IgD-negative memory B cell (primary cell): ENCODE measurements around the gene KRT33A. TPM values are rescaled to one million over a fixed set of nuclear protein-coding genes. Genes with fewer than 3 reads are reported as not detected.

ENCODE experiments used
- H3K27ac Mint-ChIP-seq, 3 donors: one replicate each; pipeline ENCODE4 v1.8.0; 2020 to 2022; ENCODE audit warnings: mild to moderate bottlenecking in 3 of 3, mixed read lengths in 3 of 3, moderate library complexity in 1 of 3
- H3K27me3 Mint-ChIP-seq: one replicate; pipeline ENCODE4 v1.8.0; 2021; ENCODE audit warnings: mixed read lengths
- H3K36me3 Mint-ChIP-seq: one replicate; pipeline ENCODE4 v1.8.0; 2020; ENCODE audit warnings: mild to moderate bottlenecking, mixed read lengths
- H3K4me1 Mint-ChIP-seq, 3 donors: one replicate each; pipeline ENCODE4 v1.8.0; 2020 to 2022; ENCODE audit warnings: mixed read lengths in 3 of 3, mild to moderate bottlenecking in 1 of 3
- H3K4me3 Mint-ChIP-seq, 4 donors: one replicate each; pipeline ENCODE4 v1.8.0; 2020 to 2022; ENCODE audit warnings: mild to moderate bottlenecking in 4 of 4, mixed read lengths in 4 of 4, moderate library complexity in 3 of 4
- H3K9me3 Mint-ChIP-seq, 3 donors: one replicate each; pipeline ENCODE4 v1.8.0; 2020 to 2021; ENCODE audit warnings: mixed read lengths in 3 of 3, mild to moderate bottlenecking in 1 of 3
- polyA plus RNA-seq: library from polyadenylated mRNA; unstranded; fragments of 300-500 nt; fragmentation: Illumina TruSeq; gene quantifications from one replicate; pipeline ENCODE4 v1.2.3, GENCODE V29; 2021

The KRT33A gene
- polyA plus RNA-seq, 1 donor from 2014 or later: not detected

DNA sequence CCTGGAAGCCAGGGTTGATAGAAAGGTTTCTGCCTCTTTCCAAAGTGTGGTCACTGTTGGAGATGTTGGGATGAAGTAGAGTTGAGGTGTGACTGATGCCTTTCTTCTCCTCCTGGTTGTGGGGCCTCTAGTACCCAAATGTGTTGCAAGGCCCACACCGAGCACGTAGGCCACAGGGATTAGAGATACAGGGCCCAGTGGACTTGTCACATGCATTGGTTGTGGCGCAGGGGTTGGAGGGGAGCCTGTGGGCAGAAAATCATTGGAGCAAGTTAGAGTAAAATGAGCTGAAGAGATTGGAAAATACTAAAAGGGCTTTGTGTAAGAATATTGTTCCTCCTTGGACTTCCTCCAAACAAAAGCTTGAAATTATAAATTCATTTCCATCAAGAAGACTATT, 4.6 kb downstream of the KRT33A start:
- Mint-ChIP-seq H3K4me1 (peaks cover 0 to under 1% (median 0%) of the 10 kb centered on the region in 3 donors), H3K9me3 (peaks cover 4 to 19% (median 11%) of the 10 kb centered on the region in 3 donors), H3K27me3 (peaks cover 5% of the 10 kb centered on the region), H3K27ac (no peak overlapping the region), H3K36me3 (no peaks in the 10 kb centered on the region), H3K4me3 (no peak overlapping the region)

DNA sequence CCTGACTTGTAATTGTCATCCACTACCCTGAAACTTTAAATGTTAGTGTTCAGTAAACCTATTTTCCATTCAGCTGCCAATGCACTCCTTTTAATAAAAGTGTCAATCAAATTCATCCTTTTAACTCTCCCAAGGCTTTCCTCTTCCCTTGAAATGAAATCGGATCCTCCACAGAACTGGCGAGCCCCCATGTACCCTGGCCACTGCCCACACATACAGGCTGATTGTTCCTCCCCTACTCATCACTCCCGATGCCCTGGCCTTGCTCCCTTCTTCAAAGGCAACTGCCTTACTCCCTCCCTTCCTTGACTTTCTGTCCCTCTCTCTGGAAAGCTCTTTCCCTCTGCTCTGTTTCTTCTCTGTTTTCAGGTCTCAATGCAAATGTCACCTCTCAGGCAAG, 7.6 kb downstream of the KRT33A start:
- Mint-ChIP-seq H3K36me3 (no peaks in the 10 kb centered on the region), H3K4me3 (no peak overlapping the region), H3K27ac (peak overlapping the region in 1 of 3 donors; percentile 83), H3K9me3 (peaks cover 4 to 19% (median 11%) of the 10 kb centered on the region in 3 donors), H3K27me3 (peaks cover 5% of the 10 kb centered on the region), H3K4me1 (peaks cover 5 to 26% (median 19%) of the 10 kb centered on the region in 3 donors)

DNA sequence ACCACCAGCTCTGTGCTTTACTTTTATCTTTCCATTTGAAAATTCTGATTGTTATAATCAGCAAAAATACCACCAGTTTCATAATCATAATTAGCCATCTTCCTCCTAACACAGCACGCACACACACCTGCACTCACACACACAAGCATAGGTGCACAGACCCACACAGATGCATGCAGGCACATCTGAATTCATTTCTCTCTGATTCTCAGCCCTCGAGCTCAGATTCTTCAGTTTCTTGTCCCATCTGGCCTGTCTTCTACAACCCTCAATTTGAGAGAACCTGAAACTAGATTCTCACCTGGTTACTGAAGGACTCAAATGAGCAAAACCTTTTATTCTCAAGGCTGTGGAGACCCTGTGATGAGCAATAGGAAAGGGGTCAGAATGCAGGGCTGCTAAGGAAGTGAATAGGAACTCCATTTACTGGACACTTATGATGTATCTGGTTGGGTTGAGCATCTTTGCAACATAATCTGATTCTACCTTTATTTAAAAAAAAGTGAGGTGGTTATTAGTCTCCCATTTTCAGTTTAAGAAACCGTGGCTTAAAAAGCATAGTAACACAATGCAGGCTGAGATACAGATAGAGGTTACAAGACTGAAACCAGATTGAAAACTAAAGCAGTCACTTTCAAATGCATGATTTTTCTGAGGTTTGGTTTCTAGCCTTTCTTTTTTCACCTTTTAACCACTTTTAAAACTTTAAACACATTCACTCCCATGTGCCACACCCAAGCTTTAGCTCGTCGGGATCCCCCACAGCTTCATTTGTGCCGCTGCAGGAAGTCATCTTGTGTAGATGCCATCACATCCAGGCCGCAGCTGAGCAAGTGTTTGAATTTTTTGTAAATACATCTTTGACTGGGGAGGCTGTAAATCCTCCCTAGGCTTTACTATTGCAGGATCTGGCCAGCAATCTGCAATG, 9.4 kb downstream of the KRT33A start:
- Mint-ChIP-seq H3K4me1 (peaks cover 5 to 28% (median 19%) of the 10 kb centered on the region in 3 donors), H3K27me3 (peaks cover 5% of the 10 kb centered on the region), H3K4me3 (peak overlapping the region in 1 of 4 donors; percentile 46), H3K27ac (peak overlapping the region in 2 of 3 donors; percentile 78 to 83), H3K36me3 (no peaks in the 10 kb centered on the region), H3K9me3 (peaks cover 4 to 19% (median 11%) of the 10 kb centered on the region in 3 donors)

DNA sequence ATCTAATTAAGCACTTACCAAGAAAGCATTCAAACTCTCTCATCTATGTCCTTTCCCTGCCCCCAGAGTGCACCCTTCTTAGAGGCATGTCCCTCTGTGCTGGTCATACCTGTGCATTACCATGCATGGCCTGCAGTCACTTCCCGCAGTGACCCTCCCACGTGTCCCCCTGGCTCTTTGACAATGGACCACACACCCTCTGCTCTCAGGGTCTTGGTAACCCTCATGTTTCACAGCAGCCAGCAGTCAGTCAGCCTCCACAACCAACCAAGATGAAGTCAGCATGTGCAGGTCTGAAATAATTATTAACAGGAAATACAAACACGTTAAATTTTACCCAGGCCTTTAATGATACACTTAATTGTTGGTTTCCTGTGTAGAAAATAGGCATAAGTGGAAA, 10.1 kb downstream of the KRT33A start:
- no peaks in the 10 kb centered on the region for H3K36me3 Mint-ChIP-seq
- H3K27me3 Mint-ChIP-seq: peaks cover 6% of the 10 kb centered on the region
- H3K27ac Mint-ChIP-seq: peak overlapping the region in 2 of 3 donors; percentile 2 to 93
- H3K4me1 Mint-ChIP-seq: peaks cover 5 to 30% (median 19%) of the 10 kb centered on the region in 3 donors
- H3K9me3 Mint-ChIP-seq: peaks cover 4 to 19% (median 11%) of the 10 kb centered on the region in 3 donors
- H3K4me3 Mint-ChIP-seq: no peak overlapping the region

DNA sequence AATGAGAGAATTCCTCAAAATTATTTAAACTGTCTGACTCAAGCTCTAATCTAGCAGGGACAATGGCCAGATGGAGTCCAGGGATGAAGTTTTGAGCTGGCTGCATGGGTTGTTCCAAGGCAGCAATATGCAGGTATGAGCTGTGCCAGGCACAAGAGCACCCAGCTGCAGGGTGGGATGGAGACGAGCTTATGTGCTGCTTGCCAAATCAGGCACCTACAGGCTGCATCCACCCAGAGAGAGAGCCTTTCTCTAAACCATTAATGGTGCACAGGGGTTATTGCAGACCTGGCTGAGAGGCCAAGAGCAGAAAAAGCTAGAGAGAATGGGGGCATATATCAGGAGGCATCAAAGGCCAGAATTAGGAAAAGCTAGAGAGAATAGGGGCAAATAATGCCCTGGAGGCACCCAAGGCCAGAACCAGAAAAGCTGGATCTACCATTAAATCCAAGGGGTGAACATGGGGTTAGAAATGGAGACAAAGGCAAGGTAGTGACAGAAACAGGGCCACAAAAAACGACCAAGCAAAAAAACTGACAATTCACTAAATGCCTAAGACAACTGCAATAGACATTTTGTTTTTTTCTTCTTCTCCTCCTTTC, 11.0 kb downstream of the KRT33A start:
- Mint-ChIP-seq H3K27ac (peak overlapping the region; percentile 19 to 93 (median 32)), H3K4me1 (peaks cover 7 to 34% (median 19%) of the 10 kb centered on the region in 3 donors), H3K9me3 (peaks cover 4 to 19% (median 11%) of the 10 kb centered on the region in 3 donors), H3K4me3 (peak overlapping the region in 2 of 4 donors; percentile 0 to 5), H3K27me3 (peaks cover 8% of the 10 kb centered on the region), H3K36me3 (no peaks in the 10 kb centered on the region)

DNA sequence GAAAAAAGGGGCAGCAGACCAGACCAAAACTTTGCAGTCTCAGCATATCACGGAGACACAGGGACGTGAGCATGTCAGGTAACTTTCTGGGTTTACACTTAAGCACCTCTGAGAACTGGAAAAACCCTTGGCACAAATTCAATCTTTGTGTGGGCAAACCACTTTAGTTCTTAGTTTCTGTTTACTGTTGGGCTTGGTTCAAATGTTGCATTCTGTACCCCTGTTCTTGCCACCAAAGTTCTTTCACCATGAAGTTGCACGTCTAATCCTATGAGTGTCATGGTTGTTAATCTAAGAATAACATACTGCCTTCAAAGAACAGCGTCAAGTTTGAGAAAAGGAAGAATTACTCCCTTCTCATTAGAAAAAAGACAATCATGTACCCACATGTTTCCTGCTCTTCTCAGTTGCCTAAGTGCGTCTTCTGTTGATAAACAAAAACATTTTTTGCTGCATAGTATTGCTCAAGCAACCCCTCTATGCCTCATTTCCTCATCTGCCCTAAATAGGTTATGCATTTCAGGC, 11.6 kb downstream of the KRT33A start:
- Mint-ChIP-seq H3K27ac (peak overlapping the region; percentile 19 to 86 (median 32)), H3K4me1 (peaks cover 13 to 38% (median 19%) of the 10 kb centered on the region in 3 donors), H3K36me3 (no peaks in the 10 kb centered on the region), H3K9me3 (peaks cover 4 to 19% (median 10%) of the 10 kb centered on the region in 3 donors), H3K4me3 (peak overlapping the region in 2 of 4 donors; percentile 0 to 5), H3K27me3 (peaks cover 14% of the 10 kb centered on the region)

DNA sequence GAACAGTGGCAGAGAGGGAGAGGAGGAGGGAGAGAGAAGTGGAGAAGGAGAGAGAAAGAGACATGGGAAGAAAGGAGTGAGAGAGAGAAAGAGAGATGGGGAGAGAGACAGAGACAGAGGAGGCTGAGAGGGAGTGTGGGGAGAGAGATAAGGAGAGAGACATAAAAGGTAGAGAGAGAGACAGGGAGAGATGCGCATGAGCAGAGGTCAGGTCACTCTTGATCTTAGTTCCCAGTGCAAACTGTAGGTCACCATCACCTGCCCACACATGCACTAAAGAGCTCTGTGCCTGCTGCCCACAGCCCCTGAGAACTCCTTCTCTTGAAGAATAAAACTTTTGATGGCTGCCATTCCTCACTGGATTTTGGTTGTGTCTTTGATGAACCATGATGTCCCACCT, 14.9 kb downstream of the KRT33A start:
- no peaks in the 10 kb centered on the region for H3K9me3 Mint-ChIP-seq
- H3K27me3 Mint-ChIP-seq: peaks cover 10% of the 10 kb centered on the region
- no peaks in the 10 kb centered on the region for H3K36me3 Mint-ChIP-seq
- no peak overlapping the region for H3K27ac Mint-ChIP-seq
- peaks cover 18 to 40% (median 18%) of the 10 kb centered on the region in 3 donors for H3K4me1 Mint-ChIP-seq
- H3K4me3 Mint-ChIP-seq: no peak overlapping the region

DNA sequence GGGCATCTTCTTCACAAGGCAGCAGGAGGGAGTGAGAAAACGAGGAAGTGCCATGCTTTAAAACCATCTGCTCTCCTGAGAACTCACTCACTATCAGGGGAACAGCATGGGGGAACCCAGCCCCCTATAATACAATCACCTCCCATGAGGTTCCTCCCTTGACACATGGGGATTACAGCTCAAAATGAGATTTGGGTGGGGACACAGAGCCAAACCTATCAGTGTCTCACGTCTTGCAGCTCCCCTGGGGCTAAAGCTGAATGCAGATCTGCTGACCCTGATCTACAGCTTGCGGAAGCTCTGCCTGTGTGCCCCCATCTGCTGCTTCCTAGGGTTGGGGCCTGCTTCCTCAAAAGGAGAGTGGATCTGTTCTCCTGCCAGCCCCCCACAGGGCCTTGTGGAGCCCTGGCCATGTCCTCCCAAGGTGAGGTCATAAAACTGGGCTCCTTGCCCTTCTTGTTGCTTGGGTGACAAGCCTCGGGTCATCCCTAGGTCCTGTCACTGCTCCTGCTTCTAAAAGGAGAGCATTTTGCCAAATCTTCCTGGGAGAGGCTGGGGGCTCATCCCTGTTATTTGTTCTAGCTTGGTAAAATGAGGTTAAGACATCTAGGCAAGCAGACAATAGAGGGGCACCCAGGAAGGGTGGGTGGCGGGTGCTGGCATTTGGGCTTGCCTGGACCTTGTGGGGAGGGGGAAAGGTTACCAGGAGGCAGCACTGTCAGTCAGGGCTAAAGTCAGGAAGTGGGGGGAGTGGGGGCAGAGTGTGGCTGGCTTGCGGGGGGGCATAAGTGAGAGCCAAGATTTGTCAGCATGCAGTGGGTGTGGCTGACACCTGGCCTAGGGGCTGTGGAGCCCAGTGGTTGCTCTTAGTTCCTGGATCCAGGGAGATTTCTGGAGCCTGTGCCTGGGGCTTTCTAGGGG, 16.0 kb downstream of the KRT33A start:
- Mint-ChIP-seq H3K4me3 (peak overlapping the region in 1 of 4 donors; percentile 80), H3K27me3 (peaks cover 12% of the 10 kb centered on the region), H3K36me3 (no peaks in the 10 kb centered on the region), H3K9me3 (no peaks in the 10 kb centered on the region), H3K27ac (peak overlapping the region in 1 of 3 donors; percentile 31), H3K4me1 (peaks cover 11 to 29% (median 15%) of the 10 kb centered on the region in 3 donors)

DNA sequence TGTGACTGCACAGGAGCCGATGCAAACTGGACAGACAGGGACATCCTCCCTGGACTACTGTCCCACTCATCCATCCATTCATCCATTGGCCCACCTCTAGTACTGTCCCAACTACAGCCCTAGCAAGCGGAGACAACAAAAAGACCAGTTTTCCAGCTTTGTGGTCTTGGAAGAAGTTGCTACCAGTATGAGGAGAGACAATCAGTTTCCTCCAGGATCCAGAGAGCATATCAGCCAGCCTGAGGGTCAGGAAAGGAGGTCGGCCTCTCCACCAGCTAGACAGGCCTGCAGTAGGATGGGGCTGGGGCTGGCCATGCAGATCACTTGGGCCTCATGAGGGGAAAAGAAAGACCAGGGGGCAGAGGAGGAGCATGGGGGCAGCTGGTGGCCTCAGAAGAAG, 16.8 kb downstream of the KRT33A start:
- H3K36me3 Mint-ChIP-seq: no peaks in the 10 kb centered on the region
- H3K9me3 Mint-ChIP-seq: no peaks in the 10 kb centered on the region
- peaks cover 4 to 22% (median 15%) of the 10 kb centered on the region in 3 donors for H3K4me1 Mint-ChIP-seq
- no peak overlapping the region for H3K4me3 Mint-ChIP-seq
- peaks cover 12% of the 10 kb centered on the region for H3K27me3 Mint-ChIP-seq
- H3K27ac Mint-ChIP-seq: no peak overlapping the region

DNA sequence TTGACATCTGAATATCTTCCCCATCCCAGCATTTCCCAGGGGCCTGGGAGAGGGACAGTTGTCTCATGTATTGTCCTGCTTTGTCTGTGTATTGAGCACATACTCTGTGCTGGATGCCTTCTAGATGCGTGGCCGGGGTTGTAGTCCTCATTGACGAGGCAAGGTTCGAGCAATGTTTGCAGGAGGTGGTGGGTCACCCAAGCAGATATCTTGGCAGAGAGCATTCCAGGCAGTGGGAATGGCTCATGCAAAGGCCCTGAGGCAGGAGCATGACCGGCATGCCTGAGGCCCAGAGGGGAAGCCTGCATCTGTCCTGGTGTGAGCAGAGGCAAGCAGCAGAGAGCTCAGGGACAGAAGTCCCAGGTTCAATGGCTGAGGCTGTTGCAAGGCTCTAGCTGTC, 17.5 kb downstream of the KRT33A start:
- Mint-ChIP-seq H3K4me3 (no peak overlapping the region), H3K27ac (no peak overlapping the region), H3K4me1 (peaks cover 0 to 18% (median 13%) of the 10 kb centered on the region in 3 donors), H3K27me3 (peaks cover 12% of the 10 kb centered on the region), H3K36me3 (no peaks in the 10 kb centered on the region), H3K9me3 (no peaks in the 10 kb centered on the region)

DNA sequence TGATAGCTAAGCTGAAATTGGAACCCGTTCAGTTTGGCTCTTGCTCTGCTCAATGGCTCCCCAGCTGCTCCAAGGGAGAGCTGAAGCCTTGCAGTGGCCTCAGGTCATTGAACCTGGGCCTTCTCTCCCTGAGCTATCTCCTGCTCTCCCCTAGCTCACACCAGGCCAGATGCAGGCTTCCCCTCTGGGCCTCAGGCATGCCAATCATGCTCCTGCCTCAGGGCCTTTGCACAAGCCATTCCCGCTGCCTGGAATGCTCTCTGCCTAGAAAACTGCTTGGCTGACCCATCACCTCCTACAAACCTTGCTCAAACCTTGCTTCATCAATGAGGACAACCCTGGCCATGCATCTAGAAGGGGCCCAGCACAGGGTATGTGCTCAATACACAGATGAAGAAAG, 18.4 kb downstream of the KRT33A start:
- Mint-ChIP-seq H3K4me3 (no peak overlapping the region), H3K4me1 (peaks cover 0 to 15% (median 13%) of the 10 kb centered on the region in 3 donors), H3K27ac (no peak overlapping the region), H3K27me3 (peaks cover 12% of the 10 kb centered on the region), H3K9me3 (no peaks in the 10 kb centered on the region), H3K36me3 (no peaks in the 10 kb centered on the region)

DNA sequence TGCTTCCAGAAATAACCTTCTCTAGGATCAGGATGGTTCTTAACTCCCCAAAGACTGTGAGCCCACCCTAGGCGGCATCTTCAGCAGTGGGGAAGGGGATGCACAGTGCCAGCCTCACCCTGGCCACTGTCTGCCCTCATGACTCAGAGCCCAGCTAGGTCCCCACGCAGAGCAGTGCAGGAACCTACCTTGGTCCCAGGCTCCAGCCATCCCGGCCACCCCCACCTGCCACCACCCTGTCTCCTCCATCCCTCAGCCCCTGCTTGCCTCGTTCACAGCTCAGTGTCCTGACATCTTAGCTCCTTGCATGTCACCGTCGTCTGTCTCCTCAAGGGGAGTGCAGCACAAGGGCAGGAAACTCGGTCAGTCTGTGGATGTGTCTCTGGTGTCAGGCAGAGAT, 19.0 kb downstream of the KRT33A start:
- H3K9me3 Mint-ChIP-seq: no peaks in the 10 kb centered on the region
- no peak overlapping the region for H3K27ac Mint-ChIP-seq
- peaks cover 0 to 15% (median 13%) of the 10 kb centered on the region in 3 donors for H3K4me1 Mint-ChIP-seq
- no peaks in the 10 kb centered on the region for H3K36me3 Mint-ChIP-seq
- H3K4me3 Mint-ChIP-seq: peak overlapping the region in 1 of 4 donors; percentile 52
- H3K27me3 Mint-ChIP-seq: peaks cover 12% of the 10 kb centered on the region

DNA sequence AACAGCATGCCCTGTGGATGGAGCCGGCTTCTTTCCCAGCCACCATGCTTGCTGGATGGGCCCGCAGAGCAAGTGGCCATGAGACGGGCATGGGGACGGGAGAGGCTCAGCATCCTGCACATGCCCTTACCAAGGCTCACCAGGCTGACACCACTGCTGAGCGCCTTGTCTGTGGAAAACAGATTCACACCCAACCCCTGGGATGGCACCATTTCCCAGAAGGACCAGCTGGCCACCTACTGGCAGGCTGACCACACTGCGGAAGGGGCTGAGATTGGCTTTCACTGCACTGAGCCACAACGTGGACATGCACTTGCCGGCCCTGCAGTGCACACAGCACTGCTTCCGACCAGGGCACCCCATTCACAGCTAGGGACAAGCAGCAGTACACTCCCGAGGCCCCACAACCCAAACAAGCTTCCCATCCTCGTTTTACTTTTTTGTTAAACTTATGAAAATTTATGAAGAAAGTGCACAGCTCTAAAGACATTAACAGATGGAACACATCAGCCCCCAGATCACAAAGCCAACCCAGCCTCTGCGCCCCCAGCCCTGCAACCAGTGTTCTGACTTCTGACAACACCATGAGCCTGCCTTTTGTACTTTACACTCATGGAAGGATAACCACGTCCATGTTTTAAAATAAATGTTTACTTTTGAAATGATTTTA, 21.2 kb downstream of the KRT33A start:
- H3K27me3 Mint-ChIP-seq: peaks cover 6% of the 10 kb centered on the region
- H3K4me3 Mint-ChIP-seq: no peak overlapping the region
- no peak overlapping the region for H3K27ac Mint-ChIP-seq
- H3K9me3 Mint-ChIP-seq: no peaks in the 10 kb centered on the region
- peaks cover 0 to 9% (median 7%) of the 10 kb centered on the region in 3 donors for H3K4me1 Mint-ChIP-seq
- no peaks in the 10 kb centered on the region for H3K36me3 Mint-ChIP-seq

DNA sequence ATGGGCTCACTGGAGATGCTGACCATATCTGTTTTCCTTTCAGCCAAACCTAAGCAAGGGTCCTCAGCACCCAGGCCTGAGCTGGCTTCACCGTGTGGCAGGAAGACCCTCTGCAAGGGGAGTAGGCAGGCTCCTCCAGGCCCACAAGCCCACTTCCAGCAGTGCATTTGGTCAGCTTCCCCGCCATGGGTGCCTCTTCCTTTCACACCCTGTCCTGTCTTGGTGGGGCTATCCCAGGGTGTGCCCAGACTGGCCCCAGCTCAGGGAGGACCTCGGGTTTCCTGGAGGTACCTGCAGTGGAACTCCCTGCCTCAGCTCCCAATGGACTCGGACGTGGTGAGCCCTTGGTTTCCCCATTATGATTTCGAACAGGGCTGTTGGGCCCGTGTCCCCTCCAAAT, 22.4 kb downstream of the KRT33A start:
- Mint-ChIP-seq H3K4me3 (no peak overlapping the region), H3K27ac (no peak overlapping the region), H3K9me3 (no peaks in the 10 kb centered on the region), H3K27me3 (peaks cover 2% of the 10 kb centered on the region), H3K36me3 (no peaks in the 10 kb centered on the region), H3K4me1 (peaks cover 0 to 2% (median 1%) of the 10 kb centered on the region in 3 donors)
